CD4-positive, alpha-beta T cell (primary cell): Measurements from ENCODE around the gene ZFP90. TPM values are rescaled to one million over a fixed set of nuclear protein-coding genes. Genes with fewer than 3 reads are reported as not detected.

Experiments
- ATAC-seq: fragments of 200-7000 bp; cut with Tn5 transposase; one replicate; pipeline ENCODE4 v1.10.0; 2022; ENCODE audit warnings: mild to moderate bottlenecking; ENCODE audit not compliant: poor library complexity
- CTCF ChIA-PET: fragments of 350-600 bp; sonication (Branson Sonifier 250); formaldehyde crosslinking; loops from one replicate; lab custom pipeline; 2021; ENCODE audit warnings: antibody characterized with exemption, inconsistent platforms; lab: Charles Lee
- POLR2A ChIA-PET: fragments of 350-600 bp; sonication (Branson Sonifier 250); formaldehyde crosslinking; loops from one replicate; lab custom pipeline; 2021; ENCODE audit warnings: antibody characterized with exemption, inconsistent platforms; lab: Charles Lee
- DNase-seq, 14 experiments: peaks; one replicate each; pipeline ENCODE4 v3.0.0-alpha.2; 2013 to 2020; ENCODE audit warnings: mixed read lengths in 2 of 14
- H3K27ac ChIP-seq, 2 donors: one replicate each; pipeline versions ENCODE4 v1.5.1 to v1.7.0; 2013; ENCODE audit warnings: low read length in 2 of 2, low read depth in 1 of 2, mild to moderate bottlenecking in 1 of 2
- H3K27me3 ChIP-seq, 2 experiments: 1 replicate in 1 of 2; 2 replicates in 1 of 2; pipeline versions ENCODE4 v1.6.1 to v1.7.0; 2013; ENCODE audit warnings: low read length in 2 of 2, control low read depth in 1 of 2, mild to moderate bottlenecking in 1 of 2, moderate library complexity in 1 of 2; ENCODE audit not compliant: insufficient read depth in 2 of 2, control insufficient read depth in 1 of 2
- H3K36me3 ChIP-seq: one replicate; pipeline ENCODE4 v1.6.1; 2013; ENCODE audit warnings: low read length, control low read depth; ENCODE audit not compliant: insufficient read depth
- H3K4me1 ChIP-seq: one replicate; pipeline ENCODE4 v1.6.1; 2013; ENCODE audit warnings: low read length, control low read depth; ENCODE audit not compliant: insufficient read depth
- H3K4me3 ChIP-seq: one replicate; pipeline ENCODE4 v1.5.1; 2013; ENCODE audit warnings: mild to moderate bottlenecking, low read length, moderate library complexity
- H3K9me3 ChIP-seq, 2 experiments: 1 replicate in 1 of 2; 2 replicates in 1 of 2; pipeline versions ENCODE4 v1.6.1 to v1.7.0; 2013; ENCODE audit warnings: low read length in 2 of 2, mild to moderate bottlenecking in 2 of 2, control low read depth in 1 of 2, moderate library complexity in 1 of 2; ENCODE audit not compliant: control insufficient read depth in 1 of 2, insufficient read depth in 1 of 2
- H3K27ac Mint-ChIP-seq: one replicate; pipeline ENCODE4 v1.8.0; 2020; ENCODE audit warnings: mixed read lengths
- H3K27me3 Mint-ChIP-seq: one replicate; pipeline ENCODE4 v1.8.0; 2021; ENCODE audit warnings: mixed read lengths
- H3K36me3 Mint-ChIP-seq: one replicate; pipeline ENCODE4 v1.8.0; 2021; ENCODE audit warnings: low read depth, mixed read lengths
- H3K4me1 Mint-ChIP-seq: one replicate; pipeline ENCODE4 v1.8.0; 2021; ENCODE audit warnings: low read depth, mixed read lengths
- H3K4me3 Mint-ChIP-seq: one replicate; pipeline ENCODE4 v1.8.0; 2020; ENCODE audit warnings: mild to moderate bottlenecking, mixed read lengths
- H3K9me3 Mint-ChIP-seq: one replicate; pipeline ENCODE4 v1.8.0; 2020; ENCODE audit warnings: mixed read lengths
- intact Hi-C, 2 experiments: fragments of 100-400 bp; cut with DNase I in 1 of 2; cut with micrococcal nuclease in 1 of 2; formaldehyde crosslinking; loops; one replicate each; pipeline versions ENCODE4 v1.15.1 to v1.9.0; 2023 to 2025; cut with DNase I, micrococcal nuclease
- total RNA-seq, 174 experiments: library from RNA in 2 of 174; stranded (reverse) in 2 of 174; gene quantifications; one replicate each; pipeline ENCODE4 v1.2.3 and lab custom pipeline; 2021 to 2026
- TF ChIP-seq, protein P1 (sequence below): fragments of 200-600 bp; IDR thresholded peaks from one replicate; pipeline ENCODE4 v1.8.0; 2022; ENCODE audit warnings: antibody characterized with exemption, mild to moderate bottlenecking

ZFP90 gene
- total RNA-seq, 2 experiments from 2014 or later = 23.3 to 24.3 TPM

GRCh38 chr16:68564382-68564985, 25.4 kb downstream of the ZFP90 start:
- H3K36me3 Mint-ChIP-seq = peaks cover 94% of the 10 kb centered on the region
- H3K4me3 ChIP-seq = no peak overlapping the region
- peaks cover 31% of the 10 kb centered on the region for H3K9me3 Mint-ChIP-seq
- peaks cover 42 to 94% of the 10 kb centered on the region in 2 experiments for H3K9me3 ChIP-seq
- no peak for DNase-seq
- intact Hi-C loops = no loop called here
- H3K27ac Mint-ChIP-seq = no peak overlapping the region
- no peaks in the 10 kb centered on the region for H3K27me3 Mint-ChIP-seq
- no peaks in the 10 kb centered on the region for H3K4me1 Mint-ChIP-seq
- H3K27me3 ChIP-seq = no peaks in the 10 kb centered on the region
- H3K27ac ChIP-seq = no peak overlapping the region
- ChIA-PET CTCF (interaction anchor here (1.9 kb wide), 1 partner anchor 43 kb away, joined by 6 read pairs; no protein-coding TSS in a partner anchor), POLR2A (interaction anchor here (1.1 kb wide), 1 partner anchor 25 kb away, joined by 3 read pairs; the partner anchor contains the start of gene ZFP90)
- peaks cover 41% of the 10 kb centered on the region for H3K36me3 ChIP-seq
- no peak for ATAC-seq
- TF ChIP-seq, protein P1, sequence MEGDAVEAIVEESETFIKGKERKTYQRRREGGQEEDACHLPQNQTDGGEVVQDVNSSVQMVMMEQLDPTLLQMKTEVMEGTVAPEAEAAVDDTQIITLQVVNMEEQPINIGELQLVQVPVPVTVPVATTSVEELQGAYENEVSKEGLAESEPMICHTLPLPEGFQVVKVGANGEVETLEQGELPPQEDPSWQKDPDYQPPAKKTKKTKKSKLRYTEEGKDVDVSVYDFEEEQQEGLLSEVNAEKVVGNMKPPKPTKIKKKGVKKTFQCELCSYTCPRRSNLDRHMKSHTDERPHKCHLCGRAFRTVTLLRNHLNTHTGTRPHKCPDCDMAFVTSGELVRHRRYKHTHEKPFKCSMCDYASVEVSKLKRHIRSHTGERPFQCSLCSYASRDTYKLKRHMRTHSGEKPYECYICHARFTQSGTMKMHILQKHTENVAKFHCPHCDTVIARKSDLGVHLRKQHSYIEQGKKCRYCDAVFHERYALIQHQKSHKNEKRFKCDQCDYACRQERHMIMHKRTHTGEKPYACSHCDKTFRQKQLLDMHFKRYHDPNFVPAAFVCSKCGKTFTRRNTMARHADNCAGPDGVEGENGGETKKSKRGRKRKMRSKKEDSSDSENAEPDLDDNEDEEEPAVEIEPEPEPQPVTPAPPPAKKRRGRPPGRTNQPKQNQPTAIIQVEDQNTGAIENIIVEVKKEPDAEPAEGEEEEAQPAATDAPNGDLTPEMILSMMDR = no peak
- H3K4me3 Mint-ChIP-seq = no peak overlapping the region
- H3K4me1 ChIP-seq = no peaks in the 10 kb centered on the region

GRCh38 chr16:68574479-68574878, 35.4 kb downstream of the ZFP90 start:
- Histone ChIP-seq H3K27ac (no peak overlapping the region), H3K9me3 (peaks cover 76 to 96% of the 10 kb centered on the region in 2 experiments), H3K4me3 (no peak overlapping the region), H3K36me3 (no peaks in the 10 kb centered on the region), H3K27me3 (no peaks in the 10 kb centered on the region), H3K4me1 (no peaks in the 10 kb centered on the region)
- intact Hi-C loops = no loop called here
- TF ChIP-seq, protein P1 = no peak
- Mint-ChIP-seq H3K27ac (no peak overlapping the region), H3K27me3 (no peaks in the 10 kb centered on the region), H3K4me3 (no peak overlapping the region), H3K4me1 (no peaks in the 10 kb centered on the region), H3K9me3 (peaks cover 15% of the 10 kb centered on the region), H3K36me3 (peaks cover 90% of the 10 kb centered on the region)
- ChIA-PET CTCF (no interaction called here), POLR2A (interaction anchor here (0.8 kb wide), 1 partner anchor 35 kb away, joined by 3 read pairs; no protein-coding TSS in a partner anchor)
- DNase-seq = no peak
- ATAC-seq = no peak

GRCh38 chr16:68575082-68575481, 36.0 kb downstream of the ZFP90 start:
- Mint-ChIP-seq H3K4me3 (no peak overlapping the region), H3K27ac (no peak overlapping the region), H3K36me3 (peaks cover 89% of the 10 kb centered on the region), H3K9me3 (peaks cover 12% of the 10 kb centered on the region), H3K4me1 (no peaks in the 10 kb centered on the region), H3K27me3 (no peaks in the 10 kb centered on the region)
- Histone ChIP-seq H3K27ac (no peak overlapping the region), H3K27me3 (no peaks in the 10 kb centered on the region), H3K4me3 (no peak overlapping the region), H3K4me1 (no peaks in the 10 kb centered on the region), H3K36me3 (no peaks in the 10 kb centered on the region), H3K9me3 (peaks cover 77 to 92% of the 10 kb centered on the region in 2 experiments)
- DNase-seq (no peak), ATAC-seq (no peak)
- intact Hi-C loops = no loop called here
- TF ChIP-seq, protein P1 = no peak
- CTCF ChIA-PET = interaction anchor here (0.7 kb wide), 1 partner anchor 1576 kb away, joined by 3 read pairs; no protein-coding TSS in a partner anchor
- POLR2A ChIA-PET = interaction anchor here (0.8 kb wide), 1 partner anchor 35 kb away, joined by 3 read pairs; no protein-coding TSS in a partner anchor
